Fibroblast of skin of left quadriceps (primary cell): Measurements from ENCODE around the gene NLRP6.
A peak's percentile ranks its signal among the peaks of the same experiment; 100 is the strongest.

Experiments used
- DNase-seq, 2 experiments: peaks; one replicate each; pipeline ENCODE4 v3.0.0-alpha.2; 2013; ENCODE audit warnings: low read depth in 2 of 2

Gene NLRP6

DNA sequence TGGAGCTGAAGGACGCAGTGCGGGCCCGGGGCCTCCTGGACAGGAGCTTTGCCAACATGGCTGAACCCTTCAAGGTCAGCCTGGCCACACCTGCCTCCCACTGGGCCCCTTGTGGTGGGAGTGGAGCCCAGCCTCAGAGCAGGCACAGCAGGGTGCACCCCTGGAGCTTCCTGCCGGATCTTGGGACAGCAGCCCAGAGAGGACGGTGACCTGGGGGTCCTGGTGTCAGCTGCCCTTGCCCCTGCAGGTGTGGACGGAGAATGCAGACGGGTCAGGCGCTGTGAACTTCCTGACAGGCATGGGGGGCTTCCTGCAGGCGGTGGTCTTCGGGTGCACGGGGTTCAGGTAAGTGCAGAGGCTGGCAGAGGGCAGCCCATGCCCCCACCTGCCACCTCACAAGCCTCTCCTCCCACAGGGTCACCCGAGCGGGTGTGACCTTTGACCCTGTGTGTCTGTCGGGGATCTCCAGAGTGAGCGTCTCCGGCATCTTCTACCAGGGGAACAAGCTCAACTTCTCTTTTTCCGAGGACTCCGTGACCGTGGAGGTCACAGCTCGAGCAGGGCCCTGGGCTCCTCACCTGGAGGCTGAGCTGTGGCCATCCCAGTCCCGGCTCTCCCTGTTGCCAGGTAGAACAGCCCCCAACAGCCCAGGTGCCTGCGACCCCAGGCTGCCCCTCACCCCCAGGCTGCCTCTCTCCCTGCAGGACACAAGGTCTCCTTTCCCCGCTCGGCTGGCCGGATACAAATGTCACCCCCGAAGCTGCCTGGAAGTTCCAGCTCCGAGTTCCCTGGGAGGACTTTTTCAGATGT, 15.8 kb downstream of the NLRP6 start:
- DNase-seq: no peak

DNA sequence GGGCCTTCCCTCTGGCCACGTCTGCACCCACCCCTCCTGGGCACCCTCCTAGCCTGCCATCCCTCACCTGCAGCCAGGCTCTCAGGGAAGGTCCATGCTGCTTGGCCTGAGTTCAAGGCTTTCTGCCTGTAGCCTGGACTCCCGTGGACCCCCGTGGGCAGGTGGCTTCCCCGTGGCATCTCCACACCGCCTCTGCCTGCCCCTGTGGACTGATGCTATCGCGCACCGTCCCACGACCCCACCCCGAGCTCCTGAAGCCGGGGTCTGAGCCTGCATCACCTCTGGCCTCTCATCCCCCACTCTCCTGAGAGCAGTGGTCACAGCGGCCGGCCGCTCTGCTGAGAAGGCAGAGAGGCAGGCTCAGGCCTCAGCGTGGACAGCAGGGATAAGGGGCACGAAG, 16.6 kb downstream of the NLRP6 start:
- DNase-seq: no peak

DNA sequence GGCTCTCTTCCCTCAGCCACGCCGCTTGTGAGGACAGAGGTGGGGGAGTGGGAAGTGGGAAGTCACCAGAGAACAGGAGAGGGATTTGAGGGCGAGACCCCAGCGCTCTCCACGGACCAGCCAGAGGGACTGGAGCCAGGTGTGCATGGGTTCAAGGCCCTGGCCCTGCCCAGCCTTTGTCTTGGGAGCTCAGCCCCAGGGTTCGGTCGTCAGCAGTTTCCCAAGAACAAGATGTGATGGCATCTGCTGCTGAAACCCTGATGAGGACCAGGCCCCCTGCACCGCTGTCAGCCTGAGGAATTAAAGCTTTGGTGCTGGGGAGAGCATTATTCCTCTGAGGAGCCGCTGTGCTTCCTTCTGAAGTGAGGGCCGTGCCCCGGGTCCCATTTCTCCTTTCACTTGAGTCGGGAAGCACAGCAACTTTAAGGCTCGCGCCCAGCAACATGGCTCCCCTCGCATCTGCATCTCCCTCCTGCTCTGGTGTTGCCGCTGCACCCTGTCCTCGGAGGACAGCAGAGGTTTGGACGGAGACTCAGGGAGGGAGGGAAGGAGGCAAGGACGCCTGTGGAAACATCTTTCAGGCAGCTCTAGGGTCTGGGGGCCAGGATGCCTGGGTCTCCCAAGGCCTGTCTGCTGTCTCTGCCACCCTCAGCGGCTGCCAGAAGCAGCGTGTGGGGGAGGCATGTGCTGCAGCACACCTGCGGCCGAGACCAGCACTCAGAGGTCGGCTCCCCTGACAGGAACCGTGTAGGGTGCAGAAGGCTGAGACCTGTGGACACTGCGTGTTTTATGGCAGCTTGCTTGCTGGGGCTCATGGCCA, 17.4 kb downstream of the NLRP6 start:
- no peak for DNase-seq

DNA sequence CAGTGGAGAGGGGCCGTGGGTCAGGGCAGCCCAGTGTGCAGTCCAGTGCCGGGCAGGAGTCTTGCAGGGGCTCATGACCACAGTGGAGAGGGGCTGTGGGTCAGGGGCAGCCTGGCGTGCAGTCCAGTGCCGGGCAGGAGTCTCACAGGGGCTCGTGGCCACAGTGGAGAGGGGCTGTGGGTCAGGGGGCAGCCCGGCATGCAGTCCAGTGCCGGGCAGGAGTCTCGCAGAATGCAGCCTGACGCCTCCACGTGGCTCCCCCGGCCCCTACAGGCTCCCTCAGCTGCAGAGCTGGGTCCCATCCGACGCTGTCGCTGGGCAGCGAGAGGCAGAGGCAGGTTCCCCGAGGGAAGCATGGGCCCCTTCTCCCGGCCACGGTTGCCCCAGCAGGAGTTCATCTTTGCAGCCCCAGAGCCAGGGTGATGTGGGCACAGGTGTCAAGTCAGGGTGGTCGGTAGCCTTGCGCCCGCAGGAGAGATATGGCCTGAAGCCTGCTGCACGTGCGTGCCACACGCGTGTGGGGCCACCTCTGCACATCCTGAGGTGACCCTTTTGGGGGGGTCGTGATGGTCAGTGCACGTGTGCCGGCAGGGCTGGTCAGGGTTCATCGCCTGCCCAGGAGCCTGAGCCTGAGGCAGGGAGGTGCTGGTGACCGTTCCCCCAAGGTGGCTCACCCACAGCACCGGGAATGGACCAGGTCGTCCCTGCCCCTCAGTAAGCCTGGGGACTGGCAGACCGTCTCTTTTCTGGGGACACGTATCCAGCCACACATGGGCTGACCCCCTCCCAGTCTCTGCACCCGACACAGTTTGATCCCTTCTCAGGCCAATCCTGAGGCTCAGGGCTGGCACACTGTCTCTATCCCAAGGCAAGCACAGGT, 18.2 kb downstream of the NLRP6 start:
- DNase-seq: no peak

GRCh38 chr11:297051-297585, 18.9 kb downstream of the NLRP6 start:
- DNase-seq: no peak

DNA sequence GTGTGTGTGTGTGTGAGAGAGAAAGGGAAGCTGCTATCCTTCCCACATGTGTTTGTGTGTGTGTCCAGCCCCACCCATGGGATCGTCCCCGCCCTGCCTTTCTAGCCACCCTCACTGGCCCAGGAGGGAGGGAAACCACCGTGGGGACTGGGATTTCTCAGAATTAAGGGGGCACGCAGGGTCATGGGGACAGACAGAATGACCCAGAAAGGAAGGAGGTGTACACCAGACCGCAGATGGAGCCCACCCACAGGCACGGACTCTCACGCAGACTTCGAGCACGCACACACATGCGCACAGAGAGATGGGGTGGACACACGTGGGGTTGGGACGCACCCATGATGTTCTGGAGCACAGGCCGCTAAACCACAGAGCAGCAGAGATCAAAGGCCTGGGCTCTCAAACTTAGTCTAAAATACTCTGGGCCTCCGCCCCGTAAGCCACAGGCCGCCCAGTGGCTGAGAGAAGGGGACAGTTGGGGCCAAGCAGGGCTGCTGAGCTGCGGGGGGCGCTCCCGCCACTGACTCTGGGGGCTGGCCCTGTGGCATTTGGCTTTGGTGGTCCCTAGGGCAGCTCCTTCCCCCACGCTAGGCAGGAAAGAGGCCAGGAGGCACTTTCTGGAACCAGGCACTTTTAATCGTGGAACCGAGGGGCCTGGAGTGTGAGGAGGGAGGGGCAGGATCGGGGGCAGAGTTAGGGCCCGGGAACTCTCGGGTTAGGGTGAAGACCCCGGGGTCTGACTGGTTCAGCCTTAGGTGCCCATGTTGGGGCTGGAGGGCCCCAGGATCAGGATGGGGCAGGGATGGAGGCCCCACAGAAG, 19.6 kb downstream of the NLRP6 start:
- DNase-seq: no peak

GRCh38 chr11:298406-299065, 20.3 kb downstream of the NLRP6 start:
- DNase-seq: no peak

- DNase-seq: no peak
Measured at GRCh38 chr11:299081-299891, 21.1 kb downstream of the NLRP6 start, which contains the start of gene IFITM5. TSS of gene IFITM5 (minus strand) at chr11:299526. CDS start at chr11:299490, 36 bp downstream.

DNA sequence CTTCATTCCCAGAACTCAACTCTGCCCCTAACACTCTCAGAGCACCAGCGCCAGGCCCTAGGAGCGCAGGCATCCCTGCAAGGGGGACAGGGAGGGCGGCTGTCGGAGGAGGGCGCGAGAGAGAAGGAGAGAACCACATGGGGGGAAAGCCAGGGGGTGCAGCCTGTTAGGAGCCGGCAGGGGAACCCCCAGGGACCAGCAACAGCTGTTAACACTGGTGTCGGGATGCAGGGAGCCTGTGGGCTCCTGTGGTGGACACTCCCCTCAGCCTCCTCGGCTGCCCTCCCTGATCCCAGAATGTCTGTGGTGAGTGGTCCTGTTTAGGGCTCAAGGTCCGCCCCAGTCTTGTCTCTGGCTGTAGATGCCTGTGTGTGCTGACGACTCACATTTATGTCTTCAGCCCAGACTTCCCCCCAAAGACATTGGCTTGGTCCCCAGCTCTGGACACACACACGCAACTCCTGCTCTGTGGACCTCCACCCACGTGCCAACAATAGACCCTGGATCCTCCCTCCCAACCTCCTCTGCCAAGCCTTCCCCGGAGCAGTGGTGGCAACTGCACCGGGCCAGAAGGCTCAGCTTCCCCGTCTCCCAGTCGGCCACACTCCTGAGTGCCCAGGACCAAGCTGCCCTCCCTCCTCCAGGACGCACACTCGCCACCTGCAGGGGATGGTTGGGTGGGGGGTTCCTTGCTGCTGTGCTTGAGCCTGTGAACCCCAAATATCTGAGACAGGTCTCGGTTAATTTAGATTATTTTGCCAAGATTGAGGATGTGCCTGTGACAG, 21.9 kb downstream of the NLRP6 start:
- no peak for DNase-seq

GRCh38 chr11:303363-303762, 25.2 kb downstream of the NLRP6 start:
- DNase-seq: no peak

GRCh38 chr11:304061-304506, 25.9 kb downstream of the NLRP6 start:
- DNase-seq: no peak

DNA sequence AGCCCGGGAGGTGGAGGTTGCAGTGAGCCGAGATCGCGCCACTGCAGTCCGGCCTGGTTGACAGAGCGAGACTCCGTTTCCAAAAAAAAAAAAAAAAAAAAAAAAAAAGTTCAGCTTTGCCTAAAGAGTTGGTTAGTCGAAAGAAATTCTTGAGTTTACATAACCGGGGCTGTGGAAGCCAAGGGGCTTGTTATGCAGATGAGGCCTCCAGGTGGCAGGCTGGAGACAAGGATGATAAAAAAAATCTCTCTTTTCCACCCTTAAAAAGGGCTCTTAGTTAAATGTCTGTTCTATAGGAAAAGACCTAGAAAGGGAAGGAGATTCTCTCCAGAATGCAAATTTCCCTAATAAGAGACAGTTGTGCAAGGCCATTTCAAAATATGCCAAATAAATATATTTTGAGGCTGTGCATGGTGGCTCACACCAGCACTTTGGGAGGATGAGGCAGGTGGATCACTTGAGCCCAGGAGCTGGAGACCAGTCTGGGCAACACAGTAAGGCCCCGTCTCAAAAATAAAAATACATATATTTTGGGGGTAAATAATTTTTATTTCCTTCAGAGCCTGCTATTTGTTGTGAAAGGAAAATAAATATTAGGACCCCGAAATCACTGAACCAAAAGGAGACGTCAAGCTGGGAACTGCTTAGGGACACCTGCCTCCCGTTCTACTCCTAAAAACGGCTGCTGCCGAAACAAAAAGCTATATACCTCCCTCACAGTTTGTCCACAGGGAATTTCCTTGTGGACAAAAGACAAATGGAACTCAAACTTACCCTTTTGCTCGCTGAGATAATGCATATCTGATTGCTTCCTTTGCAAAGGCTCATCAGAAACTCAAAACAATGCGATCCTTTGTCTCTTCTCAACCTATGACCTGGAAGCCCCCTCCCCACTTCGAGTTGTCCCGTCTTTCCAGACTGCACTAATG, 27.0 kb downstream of the NLRP6 start:
- peak; percentile 55 to 62 for DNase-seq

DNA sequence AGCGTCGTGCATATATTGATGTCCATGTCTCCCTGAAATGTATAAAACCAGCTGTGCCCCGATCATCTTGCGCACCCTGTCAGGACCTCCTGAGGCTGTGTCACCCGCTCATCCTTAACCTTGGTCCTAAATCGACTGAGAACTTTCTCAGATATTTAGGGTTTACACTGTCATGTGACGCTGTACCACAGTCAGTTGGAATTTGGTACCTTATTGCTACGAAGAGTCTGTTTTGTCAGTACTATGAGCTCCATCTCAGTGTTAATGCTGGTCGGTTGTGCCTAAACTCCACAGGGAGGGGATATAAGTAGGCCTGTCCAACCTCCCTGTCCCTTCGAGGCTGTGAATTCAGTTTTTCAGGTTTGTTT, 27.6 kb downstream of the NLRP6 start:
- no peak for DNase-seq

DNA sequence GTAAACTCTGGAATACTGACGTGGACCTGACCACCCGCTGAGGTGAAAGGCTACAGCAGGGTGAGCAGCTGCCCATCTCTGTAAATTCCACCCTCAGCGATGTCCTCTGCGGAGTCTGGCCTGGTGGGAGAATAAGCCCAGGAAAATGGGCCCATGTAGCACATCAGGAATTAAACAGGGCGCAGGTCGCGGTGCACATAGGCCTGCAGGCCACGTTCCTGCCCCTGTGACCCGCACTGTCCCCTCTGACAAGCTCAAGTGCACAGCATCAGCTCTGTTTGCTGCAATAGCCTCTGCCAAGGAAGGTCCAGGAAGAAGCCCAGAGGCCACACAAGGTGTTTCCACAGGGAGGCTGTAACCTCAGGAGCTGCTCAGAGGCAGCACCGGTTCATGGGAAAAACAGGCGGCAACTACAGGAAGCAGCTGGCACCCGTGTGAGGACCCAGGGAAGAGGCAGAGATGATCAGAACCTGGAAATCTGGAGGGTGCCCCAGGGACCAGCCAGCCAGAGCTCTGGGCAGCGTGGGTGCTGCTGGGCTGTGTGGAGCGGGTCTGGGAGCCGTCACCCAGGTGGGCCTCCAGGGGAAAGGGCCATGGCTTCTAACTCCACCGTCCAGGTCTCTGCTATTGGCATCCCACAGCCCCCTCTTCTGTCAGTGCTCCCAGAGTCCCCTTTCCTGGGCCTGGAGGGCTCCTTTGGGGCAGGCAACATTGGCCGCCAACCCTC, 28.6 kb downstream of the NLRP6 start:
- DNase-seq: no peak

- peak; percentile 80 to 85 for DNase-seq
Measured at GRCh38 chr11:307766-308708, 29.8 kb downstream of the NLRP6 start, which contains the start of gene IFITM2. TSS of gene IFITM2 (plus strand) at chr11:307816. CDS start at chr11:308193, 377 bp downstream.
